Urothelium cell line (cell line): ENCODE results near the gene CPLX1.
"Not testable (repeated sequence)": the region's sequence is repeated elsewhere in the genome, so short reads cannot be mapped to it uniquely, and the experiment has no call there.

Source experiments
- DNase-seq: peaks from one replicate; pipeline ENCODE4 v3.0.0; 2011; ENCODE audit warnings: low spot score, mixed read lengths
- FAIRE-seq: peaks from 2 replicates; lab custom pipeline; 2011; peaks lifted over from hg19 to GRCh38; lab: Jason Lieb, UNC

Gene CPLX1

DNA sequence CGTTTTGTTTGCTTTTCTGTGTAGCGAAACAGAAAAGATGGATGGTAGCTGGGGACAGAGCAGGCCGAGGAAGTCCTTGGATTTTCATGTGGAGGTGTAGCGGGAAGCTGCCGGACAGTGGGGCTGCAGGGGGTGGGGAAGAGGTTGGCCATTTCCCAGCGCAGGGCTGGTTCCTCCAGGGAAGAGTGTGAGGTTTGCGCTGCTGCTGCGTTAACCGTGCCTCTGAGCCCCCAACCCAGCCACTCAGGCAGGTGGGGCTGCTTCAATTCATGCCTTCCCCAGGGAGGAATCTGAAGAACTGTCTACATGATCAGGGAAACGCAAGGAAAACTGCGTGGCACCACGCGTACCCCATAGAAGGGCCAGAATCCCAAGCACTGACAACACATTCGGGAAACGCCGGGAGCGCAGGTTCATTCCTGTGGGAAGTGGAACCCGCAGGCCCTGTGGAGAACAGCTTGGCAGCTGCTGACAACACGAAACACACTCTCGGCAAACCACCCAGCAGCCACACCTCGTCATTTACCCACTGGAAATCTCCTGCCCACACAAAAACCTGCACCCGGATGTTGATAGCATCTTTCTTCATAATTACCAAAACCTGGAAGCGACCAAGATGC is 62.6 kb downstream of the CPLX1 start:
- FAIRE-seq (no peak), DNase-seq (no peak)

GRCh38 chr4:762211-763190 is 63.4 kb downstream of the CPLX1 start:
- no peak for FAIRE-seq
- no peak for DNase-seq

DNA sequence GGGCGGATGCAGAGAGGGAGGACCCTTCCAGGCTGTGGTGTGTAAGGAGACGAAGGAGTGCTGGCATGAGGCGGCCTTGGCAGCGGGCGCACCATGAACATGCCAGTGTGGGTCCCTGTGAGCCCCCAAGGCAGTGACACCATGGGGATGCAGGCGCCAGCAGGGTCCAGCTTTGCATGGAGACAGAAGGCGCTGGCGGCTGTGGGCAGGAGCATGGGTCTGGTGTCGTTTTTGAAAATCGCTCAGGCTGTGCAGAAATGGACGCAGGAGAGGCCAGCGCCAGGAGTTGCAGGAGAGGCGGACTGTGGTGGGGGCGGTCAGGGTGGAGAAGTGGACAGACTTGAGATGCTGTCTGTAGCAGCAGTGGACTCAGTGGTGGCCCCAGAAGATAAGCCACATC is 64.2 kb downstream of the CPLX1 start:
- no peak for DNase-seq

DNA sequence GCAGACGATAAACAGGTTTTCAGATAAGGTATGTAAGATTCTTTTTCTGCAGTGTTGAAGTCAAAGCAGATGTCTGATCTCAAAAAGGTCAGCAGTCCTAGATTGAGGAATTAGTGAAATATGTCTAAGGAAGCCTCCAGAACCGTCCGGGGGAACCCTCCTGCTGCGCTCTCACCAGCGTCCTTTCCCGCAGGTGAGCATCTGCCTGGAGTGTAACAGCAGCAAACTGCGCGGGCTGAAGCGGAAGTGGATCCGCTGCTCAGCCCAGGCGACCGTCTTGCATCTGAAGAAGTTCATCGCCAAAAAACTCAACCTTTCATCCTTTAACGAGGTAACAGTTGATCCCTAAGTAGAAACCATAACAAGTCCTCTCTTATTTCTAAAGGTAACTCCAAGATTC is 64.8 kb downstream of the CPLX1 start:
- no peak for FAIRE-seq
- DNase-seq: no peak

More for the DNA sequence above, 64.2 kb downstream of the CPLX1 start:
- no peak for FAIRE-seq

- no peak for DNase-seq
These were observed 65.3 kb downstream of the CPLX1 start for GRCh38 chr4:760616-761015.

GRCh38 chr4:759810-760209 is 66.1 kb downstream of the CPLX1 start:
- FAIRE-seq, DNase-seq: not testable (repeated sequence)

More at GRCh38 chr4:760616-761015, 65.3 kb downstream of the CPLX1 start:
- FAIRE-seq: no peak

DNA sequence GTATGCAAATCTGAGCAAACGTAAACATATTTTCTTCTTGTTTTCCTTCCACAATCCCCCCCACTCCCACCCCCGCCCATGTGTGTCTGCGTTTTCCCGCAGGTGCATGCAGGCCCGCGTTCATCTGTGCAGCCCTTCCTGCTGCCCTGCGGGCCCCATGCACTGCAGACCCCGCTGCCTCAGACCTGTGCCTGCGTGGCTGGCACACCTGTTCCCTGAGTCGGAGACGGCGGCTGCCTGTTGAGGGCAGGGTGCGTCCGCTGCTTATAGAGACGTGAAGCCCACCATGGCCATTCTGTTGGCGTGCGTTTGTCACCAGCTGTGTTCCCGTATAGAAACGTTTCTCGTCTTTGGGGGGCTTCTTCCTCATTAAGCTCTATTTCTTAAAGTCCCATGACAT is 68.8 kb downstream of the CPLX1 start:
- FAIRE-seq: no peak
- DNase-seq: no peak

- no peak for DNase-seq
- no peak for FAIRE-seq
These were observed 71.5 kb downstream of the CPLX1 start for GRCh38 chr4:754221-755120.

GRCh38 chr4:753186-753585 is 72.7 kb downstream of the CPLX1 start:
- not testable (repeated sequence) for FAIRE-seq, DNase-seq

GRCh38 chr4:752196-752861 is 73.6 kb downstream of the CPLX1 start:
- FAIRE-seq (no peak), DNase-seq (no peak)

- no peak for FAIRE-seq
- no peak for DNase-seq
These were observed 74.3 kb downstream of the CPLX1 start for GRCh38 chr4:751676-752075.

DNA sequence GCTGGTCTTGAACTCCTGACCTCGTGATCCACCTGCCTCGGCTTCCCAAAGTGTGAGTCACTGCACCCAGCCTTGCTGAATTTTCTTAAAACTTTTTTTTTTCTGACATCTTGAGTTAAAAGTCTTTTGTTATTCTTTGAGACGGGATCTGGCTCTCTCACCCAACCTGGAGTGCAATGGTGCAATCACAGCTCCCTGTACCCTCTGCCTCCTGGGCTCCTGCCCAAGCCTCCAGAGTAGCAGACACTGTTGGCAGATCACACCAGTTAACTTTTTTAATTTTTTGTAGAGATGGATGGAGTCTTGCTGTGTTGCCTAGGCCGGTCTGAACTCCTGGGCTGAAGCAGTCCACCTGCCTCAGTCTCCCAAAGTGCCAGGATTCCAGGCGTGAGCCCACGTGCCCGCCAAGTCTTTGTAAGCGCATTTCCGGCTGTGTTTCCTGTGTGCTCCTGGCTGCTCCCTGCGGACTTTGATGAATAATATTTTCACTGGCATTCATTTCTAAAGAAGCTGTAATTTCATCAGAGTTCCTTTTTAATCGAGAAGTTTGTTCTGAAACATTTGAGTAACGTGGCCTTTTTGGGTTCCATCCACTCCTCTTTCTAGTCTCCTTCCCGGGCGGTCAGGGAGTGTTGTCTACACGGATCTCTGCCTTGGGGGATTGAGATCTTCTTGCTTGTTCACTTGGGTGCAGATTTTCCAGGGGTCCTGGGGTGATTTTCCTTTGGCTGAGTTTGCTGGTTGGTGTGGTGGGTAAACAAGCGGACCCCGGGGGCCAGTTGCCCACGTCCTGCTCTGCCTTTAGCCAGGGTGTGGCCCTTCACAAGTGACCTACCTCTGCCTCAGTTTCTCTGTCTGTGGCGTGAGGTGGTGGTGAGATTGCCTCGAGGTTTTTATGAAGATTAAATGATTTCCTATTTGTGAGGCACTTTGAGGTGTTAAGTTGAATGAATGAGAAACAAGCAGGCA is 75.9 kb downstream of the CPLX1 start:
- FAIRE-seq: no peak
- no peak for DNase-seq

DNA sequence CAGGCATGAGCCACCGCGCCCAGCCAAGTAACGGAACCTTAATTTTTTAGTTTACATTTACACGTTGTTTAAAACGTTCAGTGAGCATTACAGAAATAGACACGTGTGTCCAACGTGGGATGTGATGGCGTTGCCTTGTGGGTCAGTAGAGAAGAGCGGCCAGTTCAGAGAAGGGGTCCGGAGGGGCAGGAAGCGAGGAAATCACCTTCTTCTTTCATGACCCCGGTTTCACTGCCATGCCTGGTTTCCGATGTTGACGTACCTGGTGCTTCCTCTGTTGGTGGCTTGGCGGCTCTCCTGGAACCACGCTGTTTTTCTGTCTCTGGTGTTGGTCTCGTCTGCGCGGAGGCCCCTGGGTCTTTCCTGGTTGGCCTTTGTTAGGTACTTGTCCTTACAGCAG is 77.5 kb downstream of the CPLX1 start:
- DNase-seq (no peak), FAIRE-seq (no peak)

DNA sequence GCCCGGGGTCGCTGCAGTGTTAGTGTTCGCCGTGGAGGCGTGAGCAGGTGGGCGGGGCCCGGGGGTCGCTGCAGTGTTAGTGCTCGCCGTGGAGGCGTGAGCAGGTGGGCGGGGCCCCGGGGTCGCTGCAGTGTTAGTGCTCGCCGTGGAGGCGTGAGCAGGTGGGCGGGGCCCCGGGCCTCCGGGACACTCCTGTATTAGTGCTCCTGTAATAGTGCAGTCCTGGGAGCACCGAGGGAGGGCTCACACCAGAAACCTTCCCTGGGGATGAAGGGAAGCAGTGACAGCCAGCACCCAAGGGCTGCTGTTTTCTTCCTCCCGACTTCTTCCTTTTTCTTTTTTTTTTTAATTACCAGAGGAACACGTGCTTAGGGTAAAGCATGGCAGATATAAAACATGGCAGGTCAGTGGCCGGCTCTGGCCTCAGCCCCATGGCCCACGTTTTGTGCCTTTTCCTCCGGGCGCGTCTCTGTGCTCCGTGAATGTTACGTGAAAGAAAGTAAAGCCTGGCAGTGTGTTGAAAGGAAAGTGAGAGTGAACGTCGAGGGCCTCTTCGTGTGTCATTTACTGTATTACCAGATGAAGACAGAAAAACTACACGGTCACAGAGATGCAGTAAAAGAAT is 78.3 kb downstream of the CPLX1 start:
- no peak for DNase-seq
- FAIRE-seq: no peak

GRCh38 chr4:744212-744841 is 81.6 kb downstream of the CPLX1 start:
- FAIRE-seq (no peak), DNase-seq (no peak)

DNA sequence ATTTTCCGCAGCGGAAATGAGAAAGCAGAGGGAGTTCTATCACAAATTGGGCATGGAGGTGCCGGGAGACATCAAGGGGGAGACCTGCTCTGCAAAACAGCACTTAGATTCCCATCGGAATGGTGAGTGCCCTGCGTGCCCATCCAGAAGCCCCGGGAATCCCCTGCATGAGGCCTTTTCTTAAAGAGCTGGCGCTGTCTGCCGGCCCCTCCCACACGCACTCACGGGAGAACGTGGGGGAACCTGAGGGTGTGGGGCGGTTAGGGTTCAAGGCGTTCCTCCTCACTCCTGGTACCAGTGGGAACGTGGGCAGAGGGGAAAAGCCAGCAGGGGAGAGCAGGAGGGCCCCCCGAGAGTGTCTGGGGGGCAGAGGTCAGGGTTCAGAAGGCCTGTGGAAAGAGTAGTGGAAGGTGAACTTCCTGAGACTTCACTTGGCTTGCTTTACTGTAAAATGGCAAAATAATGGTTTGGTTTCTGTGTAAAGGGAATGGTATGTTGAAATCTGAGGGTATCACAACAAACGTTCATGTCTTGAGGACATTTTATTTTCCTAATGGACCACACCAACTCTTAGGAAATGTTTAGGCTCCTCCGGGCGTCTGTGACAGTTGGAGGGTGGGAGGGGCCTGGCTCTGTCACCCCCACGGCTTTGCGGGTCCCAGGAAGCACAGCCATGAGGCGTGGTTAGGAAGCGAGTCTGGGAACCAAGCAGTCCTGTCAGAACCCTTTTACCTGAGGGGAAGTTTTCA is 82.3 kb downstream of the CPLX1 start:
- DNase-seq (no peak), FAIRE-seq (no peak)

DNA sequence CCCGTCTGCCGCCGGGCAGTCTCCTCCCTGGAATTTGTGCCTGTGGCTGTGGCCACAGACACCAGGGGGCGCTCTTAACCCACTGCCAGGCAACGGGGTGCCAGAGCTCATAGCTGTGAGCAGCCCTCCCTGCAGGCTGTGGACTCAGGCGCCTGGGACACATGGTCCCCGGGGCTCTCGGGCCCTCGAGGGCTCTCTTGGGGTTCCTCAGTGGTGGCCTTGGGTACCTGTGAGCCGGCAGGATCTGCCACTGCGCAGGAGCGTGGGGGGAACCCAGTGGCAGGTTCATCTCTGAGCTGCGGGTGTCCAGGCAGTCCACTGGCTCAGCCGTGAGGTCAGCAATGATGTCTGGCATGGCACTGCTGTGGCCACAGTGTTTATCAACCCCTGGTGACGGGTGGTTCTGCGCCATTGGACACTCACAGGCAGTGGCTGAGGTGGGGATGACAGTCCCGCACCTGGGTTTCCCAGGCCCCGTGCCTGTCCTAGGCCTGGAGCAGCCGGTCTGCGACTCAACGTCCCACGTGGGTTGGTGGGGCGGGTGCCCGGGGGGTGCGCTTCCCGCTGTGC is 83.1 kb downstream of the CPLX1 start:
- no peak for FAIRE-seq
- DNase-seq: peak; percentile 76
